ENCODE data around the gene HS6ST1.

HS6ST1 gene

DNA sequence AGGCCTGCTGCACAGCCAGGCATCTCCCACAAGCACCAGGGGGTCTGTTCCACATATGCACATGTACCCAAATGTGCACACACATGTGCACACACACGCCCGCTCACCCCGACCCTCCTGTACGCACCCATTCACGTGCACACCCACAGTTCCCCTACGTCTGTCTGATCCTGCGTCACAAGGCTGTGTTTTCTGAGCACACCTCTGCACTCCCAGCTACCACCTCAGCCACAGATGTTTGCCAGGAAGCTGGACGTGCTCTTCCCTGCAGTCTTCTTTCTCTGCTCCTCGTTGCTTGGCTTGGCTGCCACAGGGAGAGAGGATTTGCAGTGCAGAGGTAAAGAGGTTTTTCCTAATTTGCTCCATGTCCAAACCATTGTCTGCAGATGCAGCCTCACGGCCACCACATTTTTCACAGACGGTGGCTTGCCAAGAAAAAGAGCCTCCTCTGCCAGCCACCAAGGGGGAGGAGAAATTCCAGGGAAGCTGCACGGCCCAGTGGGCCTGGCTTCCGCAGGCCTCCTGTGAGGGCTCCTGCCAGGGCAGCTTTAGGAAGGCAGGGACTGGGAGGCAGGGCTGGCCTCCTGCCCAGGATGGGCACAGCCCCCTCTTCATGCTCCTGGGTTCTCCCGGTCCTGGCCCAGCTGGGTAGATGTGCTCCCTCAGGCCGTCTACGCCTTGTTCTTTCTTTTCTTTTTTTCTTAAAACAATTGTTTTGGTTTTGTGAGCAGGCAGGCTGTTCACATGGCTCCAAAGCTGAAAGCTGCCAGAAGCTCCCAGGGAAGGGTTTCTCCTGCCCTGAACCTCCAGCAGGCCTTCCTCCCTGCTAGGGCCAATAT lies 29.3 kb upstream of the HS6ST1 start:
- DNase-seq (ENCODE audit: low spot score): no peak

DNA sequence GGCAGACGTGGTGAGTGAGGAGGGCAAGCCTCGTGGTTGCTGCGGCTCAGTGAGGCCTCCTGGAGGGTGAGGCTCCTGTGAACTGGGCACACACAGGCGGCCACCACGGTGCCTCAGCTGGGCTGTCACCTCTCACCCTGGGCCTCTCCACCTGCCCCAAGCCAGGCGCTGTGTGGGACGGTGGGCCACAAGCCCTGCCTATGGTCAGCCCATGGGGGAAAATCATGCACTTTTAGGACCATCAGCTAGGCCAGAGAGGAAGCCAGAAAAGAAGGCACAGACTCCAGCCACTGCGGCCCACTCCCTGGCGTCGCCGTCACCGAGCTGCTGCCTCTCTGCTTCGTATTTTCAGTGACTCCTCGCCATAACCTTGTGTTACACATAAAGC lies 28.5 kb upstream of the HS6ST1 start:
- no peak for DNase-seq (ENCODE audit: low spot score)

DNA sequence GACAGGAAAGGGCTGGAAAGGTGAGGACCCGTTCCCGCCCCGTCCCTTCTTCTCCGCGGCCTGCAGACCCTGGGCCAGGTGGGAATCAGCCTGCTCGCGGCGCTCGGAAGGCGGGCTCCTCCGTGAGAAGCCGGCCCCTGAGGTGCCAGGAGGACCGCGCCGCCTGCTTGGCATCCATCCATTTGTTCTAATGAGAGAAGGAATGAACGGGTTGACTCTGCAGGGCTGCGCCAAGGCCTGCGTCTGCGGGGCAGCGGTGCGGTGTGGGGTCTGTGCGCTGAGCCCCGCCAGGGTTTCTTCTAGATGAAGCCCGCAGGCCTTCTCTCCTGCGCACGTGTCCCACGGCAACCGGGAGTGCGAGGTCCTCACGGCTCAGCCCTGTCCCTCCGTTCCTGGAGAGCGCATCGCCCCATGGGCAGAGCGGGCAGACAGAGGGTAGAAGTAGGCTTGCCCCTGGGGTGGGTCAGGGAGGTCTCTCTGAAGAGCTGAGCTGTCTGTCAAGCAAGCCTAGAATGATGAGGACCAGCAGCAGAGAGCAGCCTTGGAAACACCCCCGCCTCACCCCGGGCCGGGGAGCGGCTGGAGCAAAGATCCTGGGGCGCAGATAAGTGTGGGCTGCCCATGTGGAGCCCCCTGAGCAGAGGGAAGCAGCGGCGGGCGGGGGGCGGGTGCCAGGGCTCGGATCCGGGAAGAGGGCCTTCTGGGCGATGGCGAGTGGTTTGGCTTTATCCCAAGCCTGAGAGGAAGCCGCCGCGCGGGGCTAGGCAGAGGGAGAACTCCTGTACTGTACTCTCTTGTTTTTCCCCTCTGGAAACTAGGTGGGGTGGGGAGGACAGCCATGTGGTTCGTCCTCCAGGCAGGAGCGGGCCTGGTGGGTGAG lies 27.9 kb upstream of the HS6ST1 start:
- no peak for DNase-seq (ENCODE audit: low spot score)

DNA sequence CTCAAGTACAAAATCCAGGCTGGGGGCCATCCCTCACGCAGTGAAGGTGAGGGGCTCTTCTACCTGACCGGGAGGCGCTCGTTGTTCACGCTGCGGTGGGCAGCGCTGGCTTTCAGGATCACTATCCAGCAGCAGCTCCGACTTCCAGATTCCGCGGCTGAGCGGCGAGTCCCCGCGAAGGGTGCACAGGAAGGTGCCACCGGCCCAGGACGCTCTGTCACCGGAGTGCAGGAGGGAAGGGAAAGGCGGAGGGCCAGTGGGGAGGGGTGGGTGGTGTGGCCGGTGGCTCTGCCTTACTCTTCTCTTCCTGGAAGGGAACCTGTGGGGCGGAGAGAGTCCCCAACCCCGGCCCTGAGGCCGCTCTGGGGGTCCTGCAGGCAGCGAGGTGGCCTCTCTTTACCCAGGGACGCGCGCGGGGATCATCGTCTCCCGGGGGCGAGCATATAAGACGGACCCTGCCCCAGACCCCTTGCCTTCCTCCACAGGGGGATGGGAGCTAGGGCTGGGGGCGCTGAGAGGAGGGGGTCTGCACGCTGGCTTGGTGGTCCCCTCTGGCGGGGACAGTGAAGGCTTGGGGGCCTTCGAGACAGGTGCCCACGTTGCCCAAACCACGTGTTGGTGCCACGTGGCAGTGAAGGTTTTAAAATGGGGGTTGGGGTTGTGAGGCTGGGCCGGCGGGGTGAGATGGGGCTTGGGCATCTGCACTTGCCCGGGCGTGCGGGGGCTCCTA lies 26.9 kb upstream of the HS6ST1 start:
- no peak for DNase-seq (ENCODE audit: low spot score)

DNA sequence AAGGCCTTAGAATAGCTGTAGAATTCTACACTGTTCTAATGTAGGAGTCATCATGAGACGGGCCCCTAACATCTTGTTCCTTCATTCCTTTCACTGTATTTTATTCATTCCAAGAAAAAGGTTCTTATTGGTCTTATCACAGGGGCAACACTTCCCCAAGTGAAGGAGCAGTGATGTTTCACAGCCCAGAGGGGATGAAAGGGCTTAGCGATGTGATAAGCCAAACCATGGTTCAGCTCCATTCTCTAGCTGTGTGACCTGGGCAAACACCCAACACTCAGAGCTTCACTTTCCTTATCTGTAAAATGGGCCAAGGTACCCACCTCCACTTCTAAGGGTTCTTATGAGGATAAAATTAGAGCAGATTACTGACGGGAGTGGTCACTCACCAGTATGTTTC lies 25.4 kb upstream of the HS6ST1 start:
- no peak for DNase-seq (ENCODE audit: low spot score)

DNA sequence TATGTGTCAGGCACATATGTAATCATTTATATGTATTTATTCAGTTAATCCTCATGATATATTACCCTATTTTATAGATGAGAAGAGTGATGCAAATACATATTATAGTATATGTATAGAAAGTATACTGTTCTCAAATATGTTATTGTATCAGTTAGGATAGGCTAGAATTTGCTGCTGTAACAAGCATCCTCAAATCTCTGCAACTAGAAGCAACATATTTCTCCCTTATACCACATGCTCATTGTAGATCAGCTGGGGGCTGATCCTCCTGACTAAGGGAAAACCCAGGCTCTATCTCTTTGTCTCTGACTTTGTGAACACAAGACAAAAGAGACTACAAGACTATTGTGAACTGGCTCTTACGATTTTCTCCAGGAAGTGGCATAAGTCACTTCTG lies 24.8 kb upstream of the HS6ST1 start:
- DNase-seq (ENCODE audit: low spot score): no peak

DNA sequence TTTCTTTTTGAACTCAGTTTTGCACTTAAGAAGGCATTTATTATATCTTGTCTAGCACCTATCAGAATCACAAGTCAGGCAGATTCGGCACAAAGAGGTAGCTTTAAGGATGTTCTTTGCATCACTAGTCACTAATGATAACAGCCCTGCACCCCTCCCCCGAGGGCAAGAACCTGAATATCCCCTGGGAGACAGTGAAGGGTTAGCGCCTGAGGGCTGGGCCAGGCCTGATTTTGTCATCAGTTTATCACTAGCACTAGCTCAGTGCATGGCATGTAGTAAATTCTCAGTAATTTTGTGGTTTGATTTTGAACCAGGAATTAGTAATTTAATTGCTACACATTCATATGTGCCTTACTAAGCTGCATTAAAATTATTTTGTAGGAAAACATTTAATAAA lies 23.9 kb upstream of the HS6ST1 start:
- DNase-seq (ENCODE audit: low spot score): no peak

DNA sequence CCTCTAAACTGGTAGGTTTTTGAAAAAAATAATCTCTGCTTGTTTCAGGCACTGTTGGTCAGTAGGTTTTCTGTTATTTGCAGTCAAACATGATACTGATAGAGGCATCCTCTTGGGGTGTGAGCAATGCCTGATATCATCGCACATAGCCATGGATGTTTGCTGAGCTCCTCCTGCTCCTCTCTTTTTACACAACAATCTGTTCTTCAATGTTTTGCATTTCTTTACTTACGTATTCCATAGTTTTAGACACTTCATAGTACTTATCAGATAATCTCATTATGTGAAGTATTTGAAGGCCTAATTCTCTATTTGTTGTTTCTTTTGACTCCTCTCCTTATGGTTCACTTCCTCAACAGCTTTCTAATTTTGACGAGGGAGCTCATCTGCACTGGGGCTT lies 23.0 kb upstream of the HS6ST1 start:
- no peak for DNase-seq (ENCODE audit: low spot score)

DNA sequence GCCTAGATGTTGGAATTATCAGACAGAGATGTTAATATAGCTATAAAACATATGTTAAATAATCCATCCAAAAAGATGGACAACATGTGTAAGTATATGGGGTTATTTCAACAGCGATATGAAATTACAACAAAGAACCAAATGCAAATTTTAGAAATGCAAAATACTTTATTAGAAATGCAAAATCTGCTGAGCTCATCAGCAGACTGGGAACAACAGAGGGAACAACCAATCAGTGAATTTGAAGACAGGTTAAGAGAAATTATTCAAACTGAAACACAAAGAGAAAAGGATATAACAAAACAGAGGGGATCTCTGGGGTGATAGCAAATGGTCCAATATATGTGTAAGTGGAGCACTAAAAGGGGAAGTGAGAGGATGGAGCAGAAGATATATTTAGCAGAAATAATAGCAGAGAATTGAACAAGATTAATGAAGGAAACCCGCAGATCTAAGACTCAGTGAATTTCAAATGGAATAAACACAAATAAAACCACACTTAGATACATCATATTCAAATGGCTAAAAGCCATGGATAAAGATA lies 13.5 kb upstream of the HS6ST1 start:
- no peak for DNase-seq (ENCODE audit: low spot score)

DNA sequence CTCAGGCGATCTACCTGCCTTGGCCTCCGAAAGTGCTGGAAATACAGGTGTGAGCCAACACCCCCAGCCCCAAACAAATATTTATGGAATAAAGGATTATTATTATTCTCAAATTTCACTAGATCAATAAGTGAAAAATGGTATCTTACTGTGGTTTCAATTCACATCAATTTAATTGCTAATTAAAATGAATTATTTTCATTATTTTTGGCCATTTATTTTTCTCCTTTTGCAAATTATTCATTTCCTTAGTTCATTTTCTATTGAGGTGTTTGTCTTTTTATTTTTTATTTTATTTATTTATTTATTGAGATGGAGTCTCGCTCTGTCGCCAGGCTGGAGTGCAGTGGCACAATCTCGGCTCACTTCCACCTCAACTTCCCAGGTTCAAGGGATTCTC lies 11.9 kb upstream of the HS6ST1 start:
- no peak for DNase-seq (ENCODE audit: low spot score)

DNA sequence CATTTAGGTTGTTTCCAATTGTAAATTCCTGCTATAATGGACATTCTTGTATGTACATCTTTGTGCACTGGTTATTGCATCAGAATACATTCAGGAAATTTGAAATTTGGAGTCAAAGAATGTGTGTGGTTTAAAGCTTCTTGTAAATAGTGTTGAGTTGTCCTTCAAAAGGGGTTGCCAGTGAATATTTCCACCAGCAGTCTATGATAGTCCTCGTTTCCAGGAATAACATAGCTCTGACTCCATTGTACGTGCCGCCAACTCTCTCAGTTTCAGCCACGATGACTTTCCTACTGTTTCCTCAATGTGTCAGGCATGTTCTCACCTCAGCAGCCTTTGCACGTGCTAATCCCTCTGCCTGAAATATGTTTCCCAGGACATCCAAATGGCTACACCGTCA lies 10.9 kb upstream of the HS6ST1 start:
- no peak for DNase-seq (ENCODE audit: low spot score)

DNA sequence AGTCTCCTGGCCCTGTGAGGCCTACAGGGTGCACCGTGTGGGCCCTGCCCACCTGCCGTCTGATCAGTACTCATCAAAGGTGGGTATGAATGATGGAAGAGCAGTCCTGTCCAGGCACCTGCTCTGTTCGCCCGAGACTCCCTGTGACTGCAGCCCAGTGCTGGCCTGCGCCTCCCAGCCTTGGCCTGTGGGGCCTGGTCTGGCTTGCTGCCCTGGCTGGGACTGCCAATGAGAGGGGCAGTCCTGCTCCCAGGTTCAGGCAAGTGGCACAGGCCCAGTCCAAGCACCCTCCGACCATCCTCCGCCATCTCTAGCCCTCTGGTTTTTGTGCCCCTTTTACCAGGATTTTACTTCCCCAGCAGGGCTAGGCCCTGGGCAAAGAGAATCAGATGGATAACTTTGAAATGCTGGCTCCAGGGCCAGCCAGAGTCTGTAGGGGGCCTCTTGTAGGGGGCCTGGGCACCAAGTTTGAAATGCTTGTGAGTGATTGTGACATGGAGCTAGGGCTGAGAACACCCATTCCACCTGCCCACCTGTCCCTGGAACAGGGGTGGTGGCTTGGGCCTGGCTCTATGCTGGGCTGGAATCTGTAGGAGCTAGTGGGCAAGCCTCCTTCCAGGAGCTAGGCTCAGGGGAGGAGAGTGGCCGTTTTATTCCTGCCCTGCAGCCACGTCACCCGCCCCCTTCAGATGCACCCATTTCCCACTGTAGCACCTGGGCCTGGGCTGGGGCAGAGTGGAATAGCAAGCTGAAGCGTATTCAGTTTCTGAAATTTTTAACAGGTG lies 8.7 kb upstream of the HS6ST1 start:
- no peak for DNase-seq (ENCODE audit: low spot score)

DNA sequence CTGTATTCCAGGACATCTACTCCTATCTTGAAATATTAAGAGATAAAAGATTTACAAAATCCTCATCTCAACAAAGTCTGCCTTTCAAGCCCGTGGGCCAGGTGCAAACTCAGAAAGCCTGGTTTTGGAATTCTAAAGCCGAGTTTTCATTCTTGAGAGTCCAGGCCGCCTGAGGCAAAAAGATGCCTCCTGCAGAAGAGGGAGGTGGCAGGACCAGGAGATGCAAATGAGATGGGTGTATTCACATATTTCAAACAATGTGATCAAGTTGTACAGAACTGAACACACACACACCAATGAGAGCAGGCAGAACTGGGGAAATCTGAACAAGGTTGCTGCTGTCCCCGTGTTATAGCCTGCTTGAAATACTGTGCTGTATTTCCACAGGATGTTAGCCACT lies 7.7 kb upstream of the HS6ST1 start:
- no peak for DNase-seq (ENCODE audit: low spot score)

DNA sequence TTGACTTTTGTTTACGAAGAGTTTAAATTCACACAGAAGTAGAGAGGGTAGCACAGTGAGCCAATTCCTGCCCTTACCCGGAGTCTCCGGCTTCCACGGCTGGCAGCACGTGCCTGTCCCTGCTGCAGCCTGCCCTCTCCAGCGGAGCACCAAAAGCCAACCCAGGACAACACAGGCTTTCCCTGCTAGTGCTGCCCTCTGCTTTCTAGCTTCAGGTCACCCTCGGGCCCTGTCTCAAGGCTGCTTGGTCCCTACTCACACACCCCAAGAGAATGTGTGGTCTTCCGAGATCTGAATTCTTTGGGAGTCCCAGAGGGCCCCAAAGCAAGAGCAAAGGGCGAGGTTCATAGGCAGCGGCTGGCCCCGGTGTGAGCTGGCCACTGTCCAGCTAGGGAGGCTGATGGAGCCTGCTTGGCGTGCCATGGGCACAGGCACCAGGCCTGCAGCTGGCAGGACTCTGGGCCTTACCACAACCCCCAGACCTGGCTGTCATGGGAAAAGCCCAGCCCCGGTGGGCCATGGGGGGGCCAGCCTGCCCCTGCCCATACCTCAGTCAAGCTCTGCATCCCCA lies 7.0 kb upstream of the HS6ST1 start:
- DNase-seq (ENCODE audit: low spot score): no peak

DNA sequence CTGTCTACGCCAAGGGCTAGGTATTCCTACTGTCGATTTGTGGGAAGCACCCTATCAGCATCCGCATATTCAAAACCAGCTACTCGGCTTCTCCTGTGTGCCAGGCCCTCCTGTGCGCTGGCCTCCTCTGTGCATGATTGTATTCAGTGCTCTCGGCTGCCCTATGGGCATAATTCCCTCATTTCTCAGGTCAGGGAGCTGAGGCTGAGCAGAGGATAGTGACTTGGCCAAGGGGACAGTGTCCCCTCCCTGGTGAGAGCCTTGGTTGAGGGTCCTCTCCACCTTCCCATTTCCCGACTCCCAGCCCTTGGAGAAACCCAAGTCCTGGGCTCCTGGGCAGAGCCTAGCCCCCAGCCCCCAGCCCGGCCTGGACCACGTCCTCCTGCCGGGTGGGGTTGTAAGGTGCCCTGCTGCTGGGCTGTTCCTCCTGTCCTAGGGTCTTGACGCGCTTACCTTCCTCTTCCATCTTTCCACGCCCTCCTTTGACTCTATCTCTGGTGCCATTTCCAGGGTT lies 6.3 kb upstream of the HS6ST1 start:
- no peak for DNase-seq (ENCODE audit: low spot score)

DNA sequence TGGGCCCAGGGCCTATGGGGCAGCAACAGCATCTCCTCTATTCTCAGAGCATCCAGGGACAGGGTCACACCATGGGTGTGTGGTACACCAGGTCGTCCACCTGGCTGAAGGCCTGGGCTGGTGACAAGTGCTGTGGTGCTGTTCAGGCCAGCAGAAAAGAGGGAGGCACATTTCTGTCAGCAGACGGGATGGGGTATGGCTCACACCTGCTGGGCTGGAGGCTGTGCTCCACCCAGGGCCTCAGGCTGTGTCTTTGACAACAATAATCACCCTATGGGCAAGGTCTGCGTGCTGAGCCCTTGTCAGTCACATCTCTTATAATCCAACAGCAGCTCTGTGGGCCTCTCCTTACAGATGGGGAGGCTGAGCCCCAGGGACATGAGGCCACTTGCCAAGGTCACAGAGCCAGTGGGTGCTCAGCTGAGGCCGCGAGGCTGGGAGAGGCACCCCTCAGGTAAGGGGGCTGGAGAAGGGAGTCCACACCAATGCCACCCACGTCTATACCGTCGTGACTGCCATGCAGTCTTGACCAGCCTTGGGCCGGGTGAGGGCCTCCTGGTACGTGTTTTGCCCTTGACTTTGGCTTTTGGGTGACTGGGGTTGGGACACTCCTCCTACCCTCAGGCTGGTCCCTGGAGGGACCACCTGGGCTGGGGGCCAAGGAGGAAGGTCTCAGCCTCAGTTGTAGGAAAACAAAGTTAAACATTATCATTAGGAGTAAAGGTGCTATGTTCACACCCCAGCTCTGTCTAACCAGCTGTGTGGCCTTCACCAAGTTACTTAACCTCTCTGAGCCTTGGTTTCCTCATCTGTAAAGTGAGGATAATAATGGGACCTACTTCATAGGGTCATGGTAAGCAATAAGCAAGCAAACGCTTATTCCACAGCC lies 5.6 kb upstream of the HS6ST1 start:
- no peak for DNase-seq (ENCODE audit: low spot score)

DNA sequence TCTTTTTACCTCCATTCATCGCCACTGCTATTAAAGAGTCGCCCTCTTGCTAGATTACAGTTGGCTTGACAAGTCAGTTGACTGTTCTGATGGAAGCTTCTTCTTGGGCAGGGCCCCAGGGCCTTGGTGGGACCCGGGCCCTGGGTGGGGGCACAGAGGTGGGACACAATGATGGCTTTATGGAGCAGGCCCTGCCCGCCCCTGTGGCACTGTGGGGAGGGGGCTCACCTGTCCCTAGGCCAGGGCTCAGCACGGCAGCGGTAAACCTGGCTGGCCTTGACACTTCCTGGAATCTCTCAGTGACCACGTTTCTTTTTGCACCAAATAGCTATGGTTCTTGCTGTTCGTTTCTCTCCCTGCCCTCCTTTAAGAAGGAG lies 4.9 kb upstream of the HS6ST1 start:
- no peak for DNase-seq (ENCODE audit: low spot score)

DNA sequence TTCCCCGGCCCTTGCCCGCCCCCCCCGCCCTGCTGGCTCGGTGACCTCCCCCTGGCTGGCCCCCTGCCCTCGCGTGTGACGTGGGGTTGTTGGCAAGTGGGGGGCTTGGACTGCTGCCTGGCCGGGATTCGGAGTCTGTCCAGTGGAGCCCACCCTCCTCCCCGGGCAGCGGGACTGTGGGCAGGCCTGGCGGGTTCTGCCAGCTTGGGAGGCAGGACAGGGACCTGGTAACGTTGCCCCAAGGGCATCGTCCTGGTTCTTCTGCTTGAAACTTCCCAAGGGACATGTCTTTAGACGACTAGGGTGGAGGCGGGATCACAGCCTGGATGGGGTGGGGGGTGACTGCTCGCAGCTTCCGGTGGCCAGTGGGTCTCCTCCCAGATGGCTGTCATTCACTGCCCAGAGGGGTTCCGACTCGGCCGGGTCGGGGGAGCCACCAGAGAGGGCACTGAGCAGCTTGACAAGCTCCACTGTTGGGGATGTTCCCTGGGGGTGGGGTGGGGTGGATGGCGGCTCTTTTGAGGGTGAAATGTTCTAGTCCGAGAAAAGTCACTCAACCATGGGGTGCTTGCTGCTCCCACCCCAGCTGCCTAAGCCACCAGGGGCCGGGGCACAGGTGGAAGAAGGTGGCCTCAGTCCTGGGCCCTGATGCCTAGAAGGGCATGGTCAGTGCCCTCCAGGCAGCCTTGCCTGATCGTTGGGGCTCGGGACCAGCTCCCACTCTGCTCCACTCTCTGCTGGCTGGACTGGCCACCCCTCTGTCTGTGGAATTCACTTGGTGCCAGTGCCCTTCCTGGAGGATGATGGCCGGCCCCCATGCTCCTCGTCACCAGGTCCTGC lies 4.3 kb upstream of the HS6ST1 start:
- no peak for DNase-seq (ENCODE audit: low spot score)
